PC-3 (cell line): ENCODE data around the gene VDR. TPM values are rescaled to one million over a fixed set of nuclear protein-coding genes. Genes with fewer than 3 reads are reported as not detected.

Source experiments
- ATAC-seq: fragments of 200-7000 bp; cut with Tn5 transposase; 2 replicates; pipeline ENCODE4 v1.9.1; 2020; ENCODE audit warnings: mild to moderate bottlenecking, moderate library complexity
- BruUV-seq: library from RNA; stranded (reverse); fragments of 400-500 nt; replicated peaks from 2 replicates; lab custom pipeline; 2021; lab: Mats Ljungman, UMichigan
- CTCF ChIA-PET: fragments of 300-600 bp; sonication (Branson Sonifier 250); formaldehyde crosslinking; loops from one replicate; lab custom pipeline; 2022; ENCODE audit warnings: antibody characterized with exemption; lab: Charles Lee
- POLR2A ChIA-PET: fragments of 300-600 bp; sonication (Branson Sonifier 250); formaldehyde crosslinking; loops from one replicate; lab custom pipeline; 2022; ENCODE audit warnings: antibody characterized with exemption; ENCODE audit not compliant: unreplicated experiment; lab: Charles Lee
- DNase-seq: peaks from one replicate; pipeline ENCODE4 v3.0.0-alpha.2; 2015
- H2AFZ ChIP-seq: fragments of 300-600 bp; sonication (generic); 2 replicates; pipeline ENCODE4 v1.6.0; 2016; ENCODE audit warnings: antibody characterized with exemption, low read length
- H3F3A ChIP-seq: fragments of 300-600 bp; sonication (generic); one replicate; pipeline ENCODE4 v1.6.0; 2017; ENCODE audit warnings: antibody characterized with exemption, low read length, control low read depth, mild to moderate bottlenecking; ENCODE audit not compliant: unreplicated experiment
- H3K27ac ChIP-seq: fragments of 300-600 bp; sonication (generic); 2 replicates; pipeline ENCODE4 v1.5.1; 2016; ENCODE audit warnings: mild to moderate bottlenecking, low read length
- H3K27me3 ChIP-seq: fragments of 300-600 bp; sonication (generic); 2 replicates; pipeline ENCODE4 v1.6.1; 2016; ENCODE audit warnings: low read length, mixed read lengths
- H3K36me3 ChIP-seq: fragments of 300-600 bp; sonication (generic); 2 replicates; pipeline ENCODE4 v1.6.1; 2016; ENCODE audit warnings: low read depth, mixed run types, low read length, mixed read lengths
- H3K4me1 ChIP-seq: fragments of 300-600 bp; sonication (generic); 2 replicates; pipeline ENCODE4 v1.5.1; 2016; ENCODE audit warnings: low read length; ENCODE audit not compliant: insufficient read depth
- H3K4me2 ChIP-seq: fragments of 300-600 bp; sonication (generic); 2 replicates; pipeline ENCODE4 v1.6.0; 2016; ENCODE audit warnings: low read length
- H3K4me3 ChIP-seq: fragments of 300-600 bp; sonication (generic); 2 replicates; pipeline ENCODE4 v1.5.1; 2016; ENCODE audit warnings: mild to moderate bottlenecking, low read length, mixed read lengths
- H3K79me2 ChIP-seq: fragments of 300-600 bp; sonication (generic); 2 replicates; pipeline ENCODE4 v1.6.1; 2017; ENCODE audit warnings: low read length, mixed read lengths
- H3K9ac ChIP-seq: fragments of 300-600 bp; sonication (generic); 2 replicates; pipeline ENCODE4 v1.6.0; 2016; ENCODE audit warnings: mild to moderate bottlenecking, low read length
- H3K9me2 ChIP-seq: fragments of 300-600 bp; sonication (generic); replicated peaks from 2 replicates; pipeline ENCODE4 v1.6.1; 2016; ENCODE audit warnings: mixed run types, low read length, mixed read lengths
- H3K9me3 ChIP-seq: fragments of 300-600 bp; sonication (generic); 2 replicates; pipeline ENCODE4 v1.6.1; 2016; ENCODE audit warnings: low read length, mixed read lengths
- H4K20me1 ChIP-seq: fragments of 300-600 bp; sonication (generic); 2 replicates; pipeline ENCODE4 v1.6.1; 2016; ENCODE audit warnings: low read length, mixed read lengths
- EZH2 ChIP-seq: fragments of 300-600 bp; sonication (generic); IDR thresholded peaks from one replicate; pipeline ENCODE4 v1.6.1; 2017; ENCODE audit warnings: antibody characterized with exemption, mild to moderate bottlenecking, low read length; ENCODE audit not compliant: unreplicated experiment
- EZH2phosphoT487 ChIP-seq: fragments of 300-600 bp; sonication (generic); IDR thresholded peaks from 2 replicates; pipeline ENCODE4 v1.6.1; 2018; ENCODE audit warnings: mild to moderate bottlenecking, antibody characterized with exemption, low read length, borderline replicate concordance
- intact Hi-C: fragments of 100-400 bp; cut with micrococcal nuclease; formaldehyde crosslinking; loops from 2 replicates; pipeline ENCODE4 v1.9.0; 2023
- total RNA-seq: library from RNA; depleted of rRNA; stranded (reverse); fragments of >200 nt; gene quantifications from 2 replicates; pipeline ENCODE4 v1.2.3, GENCODE V29; 2014
- TF ChIP-seq, protein P1 (sequence below): fragments of 300-600 bp; sonication (generic); conservative IDR thresholded peaks from 2 replicates; pipeline ENCODE4 v1.5.1; 2017; ENCODE audit warnings: antibody characterized with exemption, low read depth, mild to moderate bottlenecking, low read length

Gene VDR
- total RNA-seq, 1 experiment from 2014 or later, result 19.9 TPM

DNA sequence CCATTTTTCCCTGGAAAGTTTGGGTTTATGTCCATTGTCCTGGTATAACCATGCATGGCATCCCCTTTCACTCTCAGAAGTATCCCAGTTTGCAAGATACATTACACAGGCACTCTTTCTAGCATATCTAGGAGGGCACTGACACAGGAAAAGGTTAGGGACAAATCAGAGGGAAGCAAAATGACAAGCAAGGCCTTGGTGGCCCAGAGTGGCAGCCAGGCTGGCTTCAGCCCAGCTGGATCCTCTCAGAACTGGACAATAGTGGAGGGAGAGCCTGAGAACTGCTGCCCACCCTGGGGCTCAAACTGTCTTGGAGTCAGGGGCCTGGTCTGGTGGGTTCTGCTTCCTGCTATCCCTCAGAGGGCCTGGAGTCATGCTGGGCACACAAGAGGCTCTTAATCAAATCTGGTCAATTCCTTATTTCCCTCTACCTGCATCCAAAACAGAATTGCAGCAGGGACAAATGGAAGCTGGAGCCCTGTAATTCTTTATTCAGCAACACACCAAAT lies 2.6 kb downstream of the VDR start:
- peaks cover 11% of the 10 kb centered on the region; the same call in 1 of the 2 replicates for H3K36me3 ChIP-seq
- peak overlapping the region; percentile 90; the same call in 1 of the 2 replicates for H3K4me2 ChIP-seq
- H3K4me1 ChIP-seq, result peaks cover 49% of the 10 kb centered on the region
- ATAC-seq (no peak), DNase-seq (no peak)
- no peak overlapping the region for H3K4me3 ChIP-seq
- no peak overlapping the region for H2AFZ ChIP-seq
- H3K27me3 ChIP-seq, result no peaks in the 10 kb centered on the region
- no TSS peak for BruUV-seq
- ChIA-PET POLR2A (no interaction called here), CTCF (no interaction called here)
- peaks cover 69% of the 10 kb centered on the region for H3K79me2 ChIP-seq
- H3F3A ChIP-seq, result no peaks in the 10 kb centered on the region
- no peaks in the 10 kb centered on the region for H3K9me2 ChIP-seq
- no peak overlapping the region for H3K9ac ChIP-seq
- H4K20me1 ChIP-seq, result peaks cover 3% of the 10 kb centered on the region; the same call in 1 of the 2 replicates
- intact Hi-C loops, result loop anchor here (10.0 kb wide), 2 partner anchors 123 to 283 kb away; partner anchors contain the start of gene CCDC184
- TF ChIP-seq, protein P1, sequence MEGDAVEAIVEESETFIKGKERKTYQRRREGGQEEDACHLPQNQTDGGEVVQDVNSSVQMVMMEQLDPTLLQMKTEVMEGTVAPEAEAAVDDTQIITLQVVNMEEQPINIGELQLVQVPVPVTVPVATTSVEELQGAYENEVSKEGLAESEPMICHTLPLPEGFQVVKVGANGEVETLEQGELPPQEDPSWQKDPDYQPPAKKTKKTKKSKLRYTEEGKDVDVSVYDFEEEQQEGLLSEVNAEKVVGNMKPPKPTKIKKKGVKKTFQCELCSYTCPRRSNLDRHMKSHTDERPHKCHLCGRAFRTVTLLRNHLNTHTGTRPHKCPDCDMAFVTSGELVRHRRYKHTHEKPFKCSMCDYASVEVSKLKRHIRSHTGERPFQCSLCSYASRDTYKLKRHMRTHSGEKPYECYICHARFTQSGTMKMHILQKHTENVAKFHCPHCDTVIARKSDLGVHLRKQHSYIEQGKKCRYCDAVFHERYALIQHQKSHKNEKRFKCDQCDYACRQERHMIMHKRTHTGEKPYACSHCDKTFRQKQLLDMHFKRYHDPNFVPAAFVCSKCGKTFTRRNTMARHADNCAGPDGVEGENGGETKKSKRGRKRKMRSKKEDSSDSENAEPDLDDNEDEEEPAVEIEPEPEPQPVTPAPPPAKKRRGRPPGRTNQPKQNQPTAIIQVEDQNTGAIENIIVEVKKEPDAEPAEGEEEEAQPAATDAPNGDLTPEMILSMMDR, result no peak
- no peak for TF ChIP-seq EZH2phosphoT487
- no peak for TF ChIP-seq EZH2
- no peaks in the 10 kb centered on the region for H3K9me3 ChIP-seq
- H3K27ac ChIP-seq, result no peak overlapping the region

DNA sequence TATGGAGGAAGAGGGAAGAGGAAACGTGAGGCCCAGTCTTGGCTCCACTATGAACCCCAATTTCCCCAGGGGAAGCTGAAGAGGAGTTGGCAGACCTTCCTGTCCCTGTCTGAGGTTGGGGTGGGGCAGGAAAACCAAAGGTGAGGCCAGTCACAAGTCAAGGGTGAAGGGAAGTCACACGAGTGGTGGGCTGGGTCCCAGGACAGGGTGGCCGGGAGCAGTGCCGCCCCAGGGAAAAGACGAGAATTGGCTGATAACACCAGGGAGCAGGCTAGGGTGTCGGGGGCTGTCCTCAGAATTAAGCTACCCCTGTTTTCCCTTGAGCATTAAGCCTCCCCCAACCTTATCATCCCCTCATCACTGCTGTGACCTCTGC lies 3.1 kb downstream of the VDR start:
- no TSS peak for BruUV-seq
- CTCF ChIA-PET, result no interaction called here
- TF ChIP-seq EZH2 (no peak), EZH2phosphoT487 (no peak)
- TF ChIP-seq, protein P1, result no peak
- Histone ChIP-seq H3K4me3 (no peak overlapping the region), H3F3A (no peaks in the 10 kb centered on the region), H4K20me1 (peaks cover 3% of the 10 kb centered on the region; the same call in 1 of the 2 replicates), H3K4me1 (peaks cover 53% of the 10 kb centered on the region), H3K4me2 (peak overlapping the region; percentile 90), H3K9me3 (no peaks in the 10 kb centered on the region), H3K27me3 (no peaks in the 10 kb centered on the region), H3K36me3 (peaks cover 11% of the 10 kb centered on the region; the same call in 1 of the 2 replicates), H3K9me2 (no peaks in the 10 kb centered on the region), H3K79me2 (peaks cover 71% of the 10 kb centered on the region), H2AFZ (no peak overlapping the region), H3K9ac (no peak overlapping the region), H3K27ac (peak overlapping the region; percentile 35)
- intact Hi-C loops, result loop anchor here (10.0 kb wide), 2 partner anchors 123 to 283 kb away; partner anchors contain the start of gene CCDC184
- POLR2A ChIA-PET, result no interaction called here
- ATAC-seq, result no peak
- no peak for DNase-seq

DNA sequence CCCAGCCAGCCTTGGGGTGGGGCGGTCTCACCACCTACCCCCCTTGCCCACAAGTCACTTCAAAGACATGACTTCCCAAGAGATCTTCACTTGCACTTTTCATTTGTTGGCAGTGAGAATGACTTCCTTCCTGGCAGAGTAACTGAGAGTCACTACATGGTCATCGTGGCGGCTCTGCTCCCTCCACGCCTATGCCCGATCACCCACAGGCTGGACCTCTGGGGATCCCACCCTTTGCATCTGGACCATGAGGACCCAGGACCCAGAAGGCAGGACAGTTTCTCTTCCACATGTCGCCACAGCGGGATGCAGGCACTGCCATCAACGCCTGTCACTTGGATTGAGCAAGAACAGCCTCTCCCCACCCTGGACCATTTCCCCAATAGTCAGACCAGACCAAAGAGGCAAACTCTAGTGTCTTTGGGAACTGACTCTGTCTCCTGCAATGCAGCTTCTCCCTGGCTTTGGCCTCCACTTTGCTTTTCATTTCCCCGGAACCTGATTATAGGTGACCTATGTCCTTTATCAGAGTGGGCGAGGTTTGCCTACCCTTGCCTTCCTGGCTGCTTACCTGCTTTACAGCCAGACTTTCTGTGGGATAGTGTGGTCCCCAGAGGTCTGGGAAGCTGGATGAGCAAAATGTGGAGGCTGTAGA lies 3.6 kb downstream of the VDR start:
- Histone ChIP-seq H4K20me1 (peaks cover 3% of the 10 kb centered on the region; the same call in 1 of the 2 replicates), H3K4me1 (peaks cover 58% of the 10 kb centered on the region), H3K36me3 (peaks cover 11% of the 10 kb centered on the region; the same call in 1 of the 2 replicates), H3K4me2 (peak overlapping the region; percentile 90), H2AFZ (no peak overlapping the region), H3K79me2 (peaks cover 75% of the 10 kb centered on the region), H3K27ac (peak overlapping the region; percentile 35), H3K9me2 (no peaks in the 10 kb centered on the region), H3K9me3 (no peaks in the 10 kb centered on the region), H3F3A (no peaks in the 10 kb centered on the region), H3K4me3 (no peak overlapping the region), H3K9ac (no peak overlapping the region), H3K27me3 (no peaks in the 10 kb centered on the region)
- intact Hi-C loops, result loop anchor here (10.0 kb wide), 2 partner anchors 124 to 284 kb away; partner anchors contain the start of gene CCDC184
- ChIA-PET POLR2A (no interaction called here), CTCF (interaction anchor here (0.9 kb wide), 1 partner anchor 48 kb away, joined by 3 read pairs; no protein-coding TSS in a partner anchor)
- ATAC-seq (no peak), DNase-seq (no peak)
- no peak for TF ChIP-seq EZH2phosphoT487
- TF ChIP-seq, protein P1, result no peak
- no peak for TF ChIP-seq EZH2
- BruUV-seq, result no TSS peak
